PFSK-1 (cell line): Measurements from ENCODE around the gene HOXC12.

Experiments used
- POLR2AphosphoS5 ChIP-seq: IDR thresholded peaks from 2 replicates; pipeline ENCODE4 v1.6.1; 2012; ENCODE audit warnings: low read depth, mild to moderate bottlenecking, control low read depth, low read length, moderate library complexity
- SIN3A ChIP-seq: IDR thresholded peaks from 2 replicates; pipeline ENCODE4 v1.6.1; 2012; ENCODE audit warnings: mild to moderate bottlenecking, low read length, moderate library complexity, borderline replicate concordance; ENCODE audit not compliant: insufficient read depth
- TF ChIP-seq, protein P1 (sequence below), 2 experiments: IDR thresholded peaks; 2 replicates each; pipeline versions ENCODE4 v1.6.1 to v1.8.0; 2011 to 2012; ENCODE audit warnings: low read depth in 2 of 2, low read length in 2 of 2, control low read depth in 1 of 2, inconsistent platforms in 1 of 2, mild to moderate bottlenecking in 1 of 2, moderate library complexity in 1 of 2; ENCODE audit not compliant: insufficient read depth in 1 of 2

DNA sequence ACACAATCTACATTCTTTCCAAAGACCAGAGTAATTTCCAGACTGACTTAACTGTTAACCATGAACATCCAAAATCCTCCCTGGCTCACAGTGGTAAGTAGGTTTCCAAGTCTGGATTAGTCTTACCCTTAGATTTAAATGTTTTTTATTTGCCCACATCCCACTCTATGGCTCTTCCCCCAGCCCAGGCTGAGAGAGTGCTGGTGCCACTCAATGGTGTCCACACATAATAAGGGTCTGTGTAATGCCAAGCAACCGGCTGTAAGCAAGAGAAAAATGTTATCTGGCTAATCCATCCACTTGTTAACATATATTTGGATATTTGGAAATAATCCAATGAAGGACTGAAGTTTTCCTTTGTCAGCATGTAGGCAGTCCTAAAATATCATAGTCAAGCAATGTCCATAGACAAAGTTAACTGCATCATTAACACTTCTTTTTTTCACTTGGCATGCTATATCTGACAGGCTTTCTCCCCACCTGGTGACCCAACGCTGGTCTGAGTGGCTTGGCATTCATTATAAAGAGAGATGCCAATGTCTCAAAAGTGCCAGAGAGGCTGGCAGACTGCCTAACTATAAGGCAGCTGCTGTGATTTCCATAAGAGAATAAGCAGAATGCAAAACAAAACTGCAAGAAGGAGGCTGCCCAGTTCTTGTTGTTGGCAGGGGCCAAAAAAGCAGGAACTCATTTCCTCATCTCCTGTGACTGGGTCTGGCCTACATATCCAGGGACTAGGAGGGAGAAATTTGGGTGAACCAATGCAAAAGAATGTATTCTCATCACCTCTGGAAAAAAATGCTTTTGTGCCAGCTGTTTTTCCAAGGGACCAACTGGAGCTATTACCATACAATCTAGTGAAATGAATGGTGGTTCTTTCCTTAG lies 29.9 kb upstream of the HOXC12 start:
- TF ChIP-seq POLR2AphosphoS5 (no peak), SIN3A (no peak)
- TF ChIP-seq, protein P1, sequence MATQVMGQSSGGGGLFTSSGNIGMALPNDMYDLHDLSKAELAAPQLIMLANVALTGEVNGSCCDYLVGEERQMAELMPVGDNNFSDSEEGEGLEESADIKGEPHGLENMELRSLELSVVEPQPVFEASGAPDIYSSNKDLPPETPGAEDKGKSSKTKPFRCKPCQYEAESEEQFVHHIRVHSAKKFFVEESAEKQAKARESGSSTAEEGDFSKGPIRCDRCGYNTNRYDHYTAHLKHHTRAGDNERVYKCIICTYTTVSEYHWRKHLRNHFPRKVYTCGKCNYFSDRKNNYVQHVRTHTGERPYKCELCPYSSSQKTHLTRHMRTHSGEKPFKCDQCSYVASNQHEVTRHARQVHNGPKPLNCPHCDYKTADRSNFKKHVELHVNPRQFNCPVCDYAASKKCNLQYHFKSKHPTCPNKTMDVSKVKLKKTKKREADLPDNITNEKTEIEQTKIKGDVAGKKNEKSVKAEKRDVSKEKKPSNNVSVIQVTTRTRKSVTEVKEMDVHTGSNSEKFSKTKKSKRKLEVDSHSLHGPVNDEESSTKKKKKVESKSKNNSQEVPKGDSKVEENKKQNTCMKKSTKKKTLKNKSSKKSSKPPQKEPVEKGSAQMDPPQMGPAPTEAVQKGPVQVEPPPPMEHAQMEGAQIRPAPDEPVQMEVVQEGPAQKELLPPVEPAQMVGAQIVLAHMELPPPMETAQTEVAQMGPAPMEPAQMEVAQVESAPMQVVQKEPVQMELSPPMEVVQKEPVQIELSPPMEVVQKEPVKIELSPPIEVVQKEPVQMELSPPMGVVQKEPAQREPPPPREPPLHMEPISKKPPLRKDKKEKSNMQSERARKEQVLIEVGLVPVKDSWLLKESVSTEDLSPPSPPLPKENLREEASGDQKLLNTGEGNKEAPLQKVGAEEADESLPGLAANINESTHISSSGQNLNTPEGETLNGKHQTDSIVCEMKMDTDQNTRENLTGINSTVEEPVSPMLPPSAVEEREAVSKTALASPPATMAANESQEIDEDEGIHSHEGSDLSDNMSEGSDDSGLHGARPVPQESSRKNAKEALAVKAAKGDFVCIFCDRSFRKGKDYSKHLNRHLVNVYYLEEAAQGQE (IDR thresholded peaks at IDR 0.05; ENCODE audit: insufficient read depth in 1 of 2, low read depth in 2 of 2, low read length in 2 of 2), result no peak
